Stomach (tissue), 4 donors: ENCODE results near the gene SLC22A12.

Experiments
- CTCF ChIP-seq, 7 experiments: fragments of 450-650 bp in 4 of 7; fragments of 200-600 bp in 3 of 7; sonication (generic) in 3 of 7; IDR thresholded peaks; one replicate each; pipeline ENCODE4 v1.5.1; 2016 to 2019; ENCODE audit warnings: antibody characterized with exemption in 7 of 7, control low read depth in 2 of 7, mild to moderate bottlenecking in 1 of 7
- POLR2A ChIP-seq, 4 donors: fragments of 450-650 bp; IDR thresholded peaks; one replicate each; pipeline ENCODE4 v1.6.1; 2016; ENCODE audit warnings: antibody characterized with exemption in 4 of 4, control low read depth in 2 of 4, mild to moderate bottlenecking in 1 of 4, moderate library complexity in 1 of 4
- POLR2AphosphoS5 ChIP-seq, 3 donors: sonication (generic); formaldehyde crosslinking; IDR thresholded peaks; one replicate each; pipeline ENCODE4 v1.6.1; 2016; ENCODE audit warnings: antibody characterized with exemption in 3 of 3

GRCh38 chr11:64641596-64642417 lies 50.8 kb downstream of the SLC22A12 start:
- TF ChIP-seq CTCF (IDR thresholded peaks at IDR 0.05) (no peak), POLR2A (IDR thresholded peaks at IDR 0.05) (no peak), POLR2AphosphoS5 (IDR thresholded peaks at IDR 0.05) (no peak)
